ENCODE data around the gene MTFMT.

- TF ChIP-seq POLR2A (IDR thresholded peaks at IDR 0.05; ENCODE audit: borderline replicate concordance, extremely low read depth, insufficient read depth, insufficient read length) (no peak), RAD21 (IDR thresholded peaks at IDR 0.05; ENCODE audit: low read depth) (peak; percentile 93), ATF3 (IDR thresholded peaks at IDR 0.05) (no peak), CTCF (IDR thresholded peaks at IDR 0.05 in 2 of 3, conservative IDR thresholded peaks at IDR 0.05 in 1 of 3; ENCODE audit: borderline replicate concordance in 1 of 3, insufficient read depth in 1 of 3, low read depth in 2 of 3, low read length in 2 of 3) (peak; percentile 89 to 95 (median 90)), MAX (IDR thresholded peaks at IDR 0.05) (no peak)
Observed at GRCh38 chr15:65054333-65055200, 25.1 kb upstream of the MTFMT start.

Data from HCT116 (cell line).